Panc1 (cell line): Measurements from ENCODE around the gene HCRTR1. TPM values are rescaled to one million over a fixed set of nuclear protein-coding genes. Genes with fewer than 3 reads are reported as not detected.
A peak's percentile ranks its signal among the peaks of the same experiment; 100 is the strongest.

Experiments used
- ATAC-seq: fragments of 200-7000 bp; cut with Tn5 transposase; 2 replicates; pipeline ENCODE4 v1.9.1; 2020; ENCODE audit warnings: mild to moderate bottlenecking, moderate library complexity
- BruUV-seq: library from RNA; stranded (reverse); fragments of 400-500 nt; replicated peaks from 2 replicates; lab custom pipeline; 2021; lab: Mats Ljungman, UMichigan
- CTCF ChIA-PET: fragments of 300-600 bp; sonication (Branson Sonifier 250); formaldehyde crosslinking; loops from one replicate; lab custom pipeline; 2022; ENCODE audit warnings: antibody characterized with exemption; lab: Charles Lee
- POLR2A ChIA-PET: fragments of 300-600 bp; sonication (Branson Sonifier 250); formaldehyde crosslinking; loops from one replicate; lab custom pipeline; 2022; ENCODE audit warnings: antibody characterized with exemption; lab: Charles Lee
- DNase-seq: peaks from one replicate; pipeline ENCODE4 v3.0.0-alpha.2; 2010; ENCODE audit warnings: low read depth, low spot score
- H3K27ac ChIP-seq: 2 replicates; pipeline ENCODE4 v1.5.1; 2011; ENCODE audit warnings: mild to moderate bottlenecking, low read length, inconsistent platforms
- H3K27me3 ChIP-seq: fragments of 200-500 bp; sonication (Bioruptor generic); 2 replicates; pipeline ENCODE4 v1.6.0; 2014; ENCODE audit warnings: low read length, inconsistent platforms; ENCODE audit not compliant: control insufficient read depth, insufficient read depth
- H3K36me3 ChIP-seq: fragments of 200-500 bp; sonication (Bioruptor generic); 2 replicates; pipeline ENCODE4 v1.5.1; 2014; ENCODE audit warnings: inconsistent platforms, mild to moderate bottlenecking, low read length, moderate library complexity; ENCODE audit not compliant: control insufficient read depth, insufficient read depth
- H3K4me1 ChIP-seq: 2 replicates; pipeline ENCODE4 v1.5.1; 2011; ENCODE audit warnings: inconsistent platforms, mild to moderate bottlenecking, low read length, moderate library complexity; ENCODE audit not compliant: control insufficient read depth, insufficient read depth
- H3K4me3 ChIP-seq, 2 experiments: 2 replicates each; pipeline ENCODE4 v1.5.1; 2011 to 2012; ENCODE audit warnings: low read depth in 2 of 2, low read length in 2 of 2, mild to moderate bottlenecking in 2 of 2, inconsistent platforms in 1 of 2, moderate library complexity in 1 of 2
- H3K9me3 ChIP-seq: fragments of 200-500 bp; sonication (Bioruptor generic); 2 replicates; pipeline ENCODE4 v1.5.1; 2014; ENCODE audit warnings: low read depth, mild to moderate bottlenecking, inconsistent platforms, low read length, moderate library complexity; ENCODE audit not compliant: control insufficient read depth, insufficient read depth
- CTCF ChIP-seq: fragments of 450-650 bp; IDR thresholded peaks from 2 replicates; pipeline ENCODE4 v1.5.1; 2017; ENCODE audit warnings: mild to moderate bottlenecking
- POLR2AphosphoS5 ChIP-seq: IDR thresholded peaks from 2 replicates; pipeline ENCODE4 v1.6.1; 2012; ENCODE audit warnings: mild to moderate bottlenecking, low read depth, low read length, moderate library complexity
- REST ChIP-seq, 2 experiments: IDR thresholded peaks; 2 replicates each; pipeline ENCODE4 v1.6.1; 2011 to 2012; ENCODE audit warnings: low read depth in 2 of 2, control low read depth in 1 of 2, low read length in 1 of 2, mild to moderate bottlenecking in 1 of 2, moderate library complexity in 1 of 2; ENCODE audit not compliant: insufficient read depth in 1 of 2
- TCF7L2 ChIP-seq: IDR thresholded peaks from 2 replicates; pipeline ENCODE4 v1.6.1; 2011; ENCODE audit warnings: mild to moderate bottlenecking, low read depth, low read length, inconsistent platforms
- in situ Hi-C: cut with HindIII; loops from 2 replicates; pipeline ENCODE4 v1.10.0; 2016; ENCODE audit warnings: low sequenced_read_pairs, low pct_unique_long_range_greater_than_20kb
- intact Hi-C: fragments of 100-400 bp; cut with micrococcal nuclease; formaldehyde crosslinking; loops from one replicate; pipeline ENCODE4 v1.10.0; 2022; ENCODE audit not compliant: unreplicated experiment
- total RNA-seq: library from RNA; stranded (reverse); gene quantifications from one replicate; pipeline ENCODE4 v1.2.1, GENCODE V29; 2021; ENCODE audit not compliant: unreplicated experiment

HCRTR1 gene
- total RNA-seq, 1 experiment from 2014 or later: 0.18 TPM

DNA sequence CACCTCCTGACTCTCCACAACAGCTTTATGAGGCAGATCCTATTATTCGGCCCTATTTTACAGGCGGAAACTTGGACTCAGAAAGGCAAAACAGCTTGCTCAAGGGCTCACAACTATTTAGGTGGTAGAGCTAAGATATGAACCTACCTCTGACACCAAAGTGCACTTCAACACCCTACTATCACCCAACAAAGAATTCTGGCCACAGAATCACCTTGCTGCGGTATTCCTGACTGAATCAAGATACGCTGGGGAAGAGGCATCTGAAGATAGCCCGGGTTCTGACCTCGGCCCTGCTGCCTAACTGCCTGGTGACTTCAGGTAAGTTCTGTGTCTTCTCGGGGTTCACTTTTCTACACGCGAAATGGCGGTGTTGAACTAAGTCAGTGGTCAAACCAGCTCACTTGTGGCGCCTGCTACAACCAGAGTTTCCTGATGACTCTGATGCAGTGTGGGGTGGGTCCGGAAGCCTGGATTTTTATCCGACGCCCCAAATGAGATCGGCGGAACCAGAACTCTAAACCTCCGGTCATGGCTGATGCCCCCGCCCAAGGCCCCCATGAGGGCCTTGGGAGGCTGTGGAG, 26.6 kb downstream of the HCRTR1 start:
- H3K4me1 ChIP-seq: peaks cover 19% of the 10 kb centered on the region
- no peak for DNase-seq
- ATAC-seq: no peak
- in situ Hi-C loops: no loop called here
- intact Hi-C loops: no loop called here
- POLR2A ChIA-PET: interaction anchor here (0.7 to 1.2 kb wide), 3 partner anchors 10 to 369 kb away, joined by 3 to 10 read pairs (median 4); no protein-coding TSS in a partner anchor
- CTCF ChIA-PET: no interaction called here
- H3K9me3 ChIP-seq: no peaks in the 10 kb centered on the region
- no peaks in the 10 kb centered on the region for H3K27me3 ChIP-seq
- peak overlapping the region; percentile 88 to 97 for H3K4me3 ChIP-seq
- TF ChIP-seq REST (IDR thresholded peaks at IDR 0.05; ENCODE audit: insufficient read depth in 1 of 2, low read depth in 2 of 2, low read length in 1 of 2) (no peak), POLR2AphosphoS5 (no peak), TCF7L2 (no peak), CTCF (no peak)
- peak overlapping the region; percentile 96 for H3K27ac ChIP-seq
- no peaks in the 10 kb centered on the region; the same call in 1 of the 2 replicates for H3K36me3 ChIP-seq
- BruUV-seq: no TSS peak

DNA sequence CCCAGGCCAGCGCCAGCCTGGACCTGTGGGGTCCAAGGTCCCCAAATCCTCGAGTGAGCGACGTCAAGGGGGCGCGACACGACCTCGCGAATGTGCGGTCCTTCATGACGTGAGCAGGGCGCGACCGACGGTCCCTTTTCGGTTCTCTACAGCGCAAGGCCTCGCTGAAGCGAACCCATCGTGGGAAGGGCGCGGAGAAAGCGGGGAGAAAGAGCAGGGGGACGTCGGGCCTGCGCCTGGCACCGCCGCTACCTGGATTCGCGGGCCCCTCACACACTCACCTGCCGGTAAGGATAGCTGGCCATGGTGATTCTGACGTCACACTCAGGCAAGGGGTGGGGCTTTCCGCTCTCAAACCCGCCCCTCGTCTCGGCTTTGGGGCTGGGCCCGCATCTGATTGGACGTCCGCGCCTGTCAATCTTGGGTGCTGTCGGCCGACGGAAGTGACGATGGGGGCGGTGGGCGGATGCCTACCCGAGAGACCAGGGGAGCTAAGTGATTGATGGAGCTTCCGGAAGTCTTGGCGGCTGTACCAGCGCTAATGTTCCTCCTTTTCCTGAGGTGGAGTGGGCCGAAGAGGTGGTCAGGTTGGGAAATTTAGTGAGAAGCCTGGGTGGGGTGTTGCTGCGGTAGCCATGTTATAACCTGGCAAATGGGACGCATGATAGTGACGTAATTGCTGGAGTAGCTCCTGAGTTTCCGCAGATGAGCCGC, 27.2 kb downstream of the HCRTR1 start, which contains the start of gene PEF1:
Gene PEF1, minus strand, starts transcription at position 317 of the 714 bp plus-strand sequence. Its CDS starts 12 bp downstream, at position 305.
- peak within 1 kb of the TSS; percentile 96 for H3K27ac ChIP-seq
- peak within 1 kb of the TSS; percentile 88 to 97 for H3K4me3 ChIP-seq
- H3K4me1 ChIP-seq: peaks cover 19% of the 10 kb centered on the region
- TF ChIP-seq REST (IDR thresholded peaks at IDR 0.05; ENCODE audit: insufficient read depth in 1 of 2, low read depth in 2 of 2, low read length in 1 of 2) (no peak), POLR2AphosphoS5 (peak; percentile 43)
- H3K27me3 ChIP-seq: no peaks in the 10 kb centered on the region
- POLR2A ChIA-PET: interaction anchor here (0.6 to 1.2 kb wide), 12 partner anchors 10 to 368 kb away, joined by 3 to 16 read pairs (median 6); no protein-coding TSS in a partner anchor
- CTCF ChIA-PET: interaction anchor here (0.5 to 0.8 kb wide), 7 partner anchors 10 to 319 kb away, joined by 3 to 13 read pairs (median 6); no protein-coding TSS in a partner anchor
- no peaks in the 10 kb centered on the region for H3K9me3 ChIP-seq
- H3K36me3 ChIP-seq: no peaks in the 10 kb centered on the region; the same call in 1 of the 2 replicates
- in situ Hi-C loops: no loop called here
- no TSS peak for BruUV-seq
- ATAC-seq (peak; percentile 97), DNase-seq (peak; percentile 92)
- intact Hi-C loops: no loop called here
